Heart left ventricle (tissue), 16 donors: ENCODE data around the gene BCL11A. TPM values are rescaled to one million over a fixed set of nuclear protein-coding genes. Genes with fewer than 3 reads are reported as not detected.
A peak's percentile ranks its signal among the peaks of the same experiment; 100 is the strongest.

Source experiments
- ATAC-seq, 4 donors: fragments of 200-7000 bp; cut with Tn5 transposase; one replicate each; pipeline ENCODE4 v1.9.1; 2020 to 2022; ENCODE audit warnings: moderate library complexity in 4 of 4, mild to moderate bottlenecking in 3 of 4, moderate number of reproducible peaks in 1 of 4
- DNase-seq, 5 donors: peaks; one replicate each; pipeline ENCODE4 v3.0.0-alpha.2; 2020
- H3K27ac ChIP-seq, 12 donors: fragments of 200-600 bp; sonication (generic) in 4 of 12; one replicate each; pipeline versions ENCODE4 v1.5.0 to v1.8.0; 2016 to 2022; ENCODE audit warnings: mild to moderate bottlenecking in 2 of 12
- H3K27me3 ChIP-seq, 9 donors: fragments of 200-600 bp; sonication (generic) in 2 of 9; one replicate each; pipeline versions ENCODE4 v1.5.1 to v1.8.0; 2016 to 2022; ENCODE audit warnings: mild to moderate bottlenecking in 3 of 9
- H3K36me3 ChIP-seq, 9 donors: fragments of 200-600 bp; sonication (generic) in 2 of 9; one replicate each; pipeline versions ENCODE4 v1.5.0 to v1.8.0; 2018 to 2022; ENCODE audit warnings: mild to moderate bottlenecking in 2 of 9
- H3K4me1 ChIP-seq, 12 donors: fragments of 200-600 bp; sonication (generic) in 4 of 12; one replicate each; pipeline versions ENCODE4 v1.5.0 to v1.8.0; 2016 to 2022; ENCODE audit warnings: mild to moderate bottlenecking in 3 of 12
- H3K4me3 ChIP-seq, 12 donors: fragments of 200-600 bp; sonication (generic) in 4 of 12; one replicate each; pipeline versions ENCODE4 v1.5.0 to v1.8.0; 2017 to 2022; ENCODE audit warnings: mild to moderate bottlenecking in 9 of 12, moderate library complexity in 4 of 12
- H3K9me3 ChIP-seq, 12 donors: fragments of 200-600 bp; sonication (generic) in 4 of 12; one replicate each; pipeline versions ENCODE4 v1.5.0 to v1.8.0; 2016 to 2022; ENCODE audit warnings: mild to moderate bottlenecking in 1 of 12
- CTCF ChIP-seq, 12 donors: fragments of 200-600 bp; sonication (generic) in 4 of 12; IDR thresholded peaks; one replicate each; pipeline versions ENCODE4 v1.5.0 to v1.8.0; 2018 to 2022; ENCODE audit warnings: antibody characterized with exemption in 12 of 12, mild to moderate bottlenecking in 5 of 12
- POLR2A ChIP-seq, 2 donors: fragments of 450-650 bp; IDR thresholded peaks; one replicate each; pipeline ENCODE4 v1.6.1; 2017; ENCODE audit warnings: antibody characterized with exemption in 2 of 2, mild to moderate bottlenecking in 2 of 2, moderate library complexity in 2 of 2
- WGBS, 4 donors: extraction: QIAGEN DNeasy Blood & Tissue Kit in 2 of 4; methylation state at CpG; one replicate each; pipeline versions ENCODE4 v1.1.5 to v1.1.7; 2013 to 2018; 5-methylcytosine and 5-hydroxymethylcytosine counted together
- intact Hi-C, 10 donors: fragments of 100-400 bp; cut with DNase I; formaldehyde crosslinking; loops; one replicate each; pipeline versions ENCODE4 v1.11.1 to v1.14.2; 2022
- polyA plus RNA-seq, 2 donors: library from polyadenylated mRNA; stranded (reverse); fragments of 200-250 nt; gene quantifications; one replicate each; pipeline ENCODE4 v1.2.3, GENCODE V29; 2013
- total RNA-seq, 9 donors: library from RNA; depleted of rRNA in 2 of 9; stranded (reverse); fragments of >200 nt in 2 of 9; fragmentation: NEBNext Ultra II Directional in 3 of 9; extraction: Animal tissue kit (Norgen Biotek cat#: 25700) in 3 of 9; gene quantifications; one replicate each; pipeline versions ENCODE4 v1.1.0 to v1.2.4, GENCODE V29; 2016 to 2023
- donor health status: ischemic (EF 13 %, LVEDD 7.1; RV severe dilation, severe dysfunction).
- donor health status: healthy with polysubstance abuse.
- donor health status: DM: no; HTN: yes; CAD: no.
- donor health status: DM: no; HTN: no; CAD: no.
- donor health status: ischemic (EF 25% LVEDD 6.9; RV normal size, moderate dysfunction).
- donor health status: ischemic (EF 25% LVEDD 5.7; RV mildly dilated, moderate dysfunction).
- donor health status: healthy.
- donor health status: DM: yes; HTN: yes; CAD: no.
- donor health status: ischemic (EF 35%, LVEDD 5.7; RV mildly dilated, moderate dysfunction).
- donor health status: nonischemic (EF 11% LVEDD 7.7; RV severe dilation, severe dysfunction).
- donor health status: DM: yes; HTN: yes; CAD: no.
- donor health status: PGD.
- donor health status: ischemic (EF 29% LVEDD 5.4; RV normal size, mild dysfunction).
- donor health status: nonischemic (EF 23%, LVEDD 6.1; RV moderate dilation, normal function).

Gene BCL11A
- total and polyA plus RNA-seq, 11 donors = 5.6 to 31.9 (median 20.2) TPM

DNA sequence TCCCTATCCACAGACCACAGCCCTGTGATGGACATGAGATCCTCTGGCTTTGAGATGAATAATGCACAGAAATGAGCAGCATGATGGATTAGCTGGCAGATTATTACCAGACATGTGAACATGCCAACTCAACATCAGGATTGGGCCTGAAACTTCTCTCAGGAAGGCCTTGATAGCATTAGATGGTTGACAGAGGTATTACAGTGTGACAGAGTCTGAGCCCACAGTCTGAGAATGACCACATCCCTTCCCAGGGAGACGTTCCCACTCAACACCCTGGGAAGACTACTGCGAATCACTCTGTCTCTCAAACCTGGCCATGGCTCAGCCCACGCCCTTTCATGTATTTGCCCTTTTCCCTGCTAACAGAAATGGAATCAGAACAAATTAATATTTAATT is 66.9 kb downstream of the BCL11A start:
- 53 to 72% (median 66%) methylated on average over 3 of the region's 3 CpGs for WGBS, 4 donors
- intact Hi-C loops = loop anchor here in 2 of 10 donors (5.0 kb wide), 2 partner anchors 46 to 61 kb away; no protein-coding TSS in a partner anchor
- ATAC-seq (peak in 1 of 4 donors; percentile 26), DNase-seq (no peak)
- peaks cover 0 to 60% (median 35%) of the 10 kb centered on the region in 12 donors for H3K4me1 ChIP-seq
- H3K36me3 ChIP-seq = no peaks in the 10 kb centered on the region
- TF ChIP-seq POLR2A (IDR thresholded peaks at IDR 0.05) (no peak), CTCF (IDR thresholded peaks at IDR 0.05) (no peak)
- H3K27me3 ChIP-seq = peaks cover 0 to 3% (median 0%) of the 10 kb centered on the region in 9 donors
- no peak overlapping the region for H3K4me3 ChIP-seq
- H3K9me3 ChIP-seq = peaks cover 0 to 3% (median 0%) of the 10 kb centered on the region in 12 donors
- peak overlapping the region in 11 of 12 donors; percentile 29 to 88 (median 79) for H3K27ac ChIP-seq

DNA sequence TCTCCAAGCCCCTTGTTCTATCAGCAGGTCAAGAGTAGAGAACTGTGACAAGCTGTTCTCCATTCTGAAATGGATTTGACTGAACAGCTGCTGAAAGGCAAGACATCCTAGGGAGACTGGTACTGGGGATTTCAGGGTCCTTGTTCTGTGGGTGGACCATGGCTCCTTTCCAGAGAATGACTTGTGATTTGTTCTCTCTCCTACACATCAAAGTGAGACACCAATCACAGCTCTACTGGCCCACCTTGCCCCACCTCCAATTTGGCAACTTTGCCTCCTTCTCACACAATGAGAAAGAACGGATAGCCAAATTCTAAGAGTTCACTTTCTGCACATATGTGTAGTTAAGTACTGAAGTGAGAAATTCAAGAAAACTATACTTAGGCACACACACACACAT is 67.4 kb downstream of the BCL11A start:
- peaks cover 0 to 65% (median 36%) of the 10 kb centered on the region in 12 donors for H3K4me1 ChIP-seq
- 48 to 65% (median 59%) methylated on average over 1 of the region's 1 CpG for WGBS, 4 donors

GRCh38 chr2:60485550-60485949 is 67.9 kb downstream of the BCL11A start:
- DNase-seq (no peak), ATAC-seq (peak; percentile 79 to 89 (median 86))
- intact Hi-C loops = loop anchor here in 2 of 10 donors (5.0 kb wide), 2 partner anchors 47 to 62 kb away; no protein-coding TSS in a partner anchor
- H3K4me3 ChIP-seq = no peak overlapping the region
- H3K4me1 ChIP-seq = peaks cover 0 to 65% (median 36%) of the 10 kb centered on the region in 12 donors
- H3K27me3 ChIP-seq = peaks cover 0 to 6% (median 0%) of the 10 kb centered on the region in 9 donors
- H3K9me3 ChIP-seq = peaks cover 0 to 3% (median 0%) of the 10 kb centered on the region in 12 donors
- peak overlapping the region; percentile 47 to 88 (median 79) for H3K27ac ChIP-seq
- no peaks in the 10 kb centered on the region for H3K36me3 ChIP-seq
- 42 to 52% (median 46%) methylated on average over 5 of the region's 5 CpGs for WGBS, 4 donors
- no peak for TF ChIP-seq CTCF (IDR thresholded peaks at IDR 0.05)

More for the DNA sequence above, 67.4 kb downstream of the BCL11A start:
- Histone ChIP-seq H3K4me3 (no peak overlapping the region), H3K27ac (peak overlapping the region; percentile 47 to 88 (median 74)), H3K36me3 (no peaks in the 10 kb centered on the region), H3K9me3 (peaks cover 0 to 3% (median 0%) of the 10 kb centered on the region in 12 donors), H3K27me3 (peaks cover 0 to 6% (median 0%) of the 10 kb centered on the region in 9 donors)
- intact Hi-C loops = loop anchor here in 2 of 10 donors (5.0 kb wide), 2 partner anchors 46 to 61 kb away; no protein-coding TSS in a partner anchor
- no peak for TF ChIP-seq POLR2A (IDR thresholded peaks at IDR 0.05)
- TF ChIP-seq CTCF (IDR thresholded peaks at IDR 0.05) = no peak
- no peak for DNase-seq
- peak in 1 of 4 donors; percentile 24 for ATAC-seq

DNA sequence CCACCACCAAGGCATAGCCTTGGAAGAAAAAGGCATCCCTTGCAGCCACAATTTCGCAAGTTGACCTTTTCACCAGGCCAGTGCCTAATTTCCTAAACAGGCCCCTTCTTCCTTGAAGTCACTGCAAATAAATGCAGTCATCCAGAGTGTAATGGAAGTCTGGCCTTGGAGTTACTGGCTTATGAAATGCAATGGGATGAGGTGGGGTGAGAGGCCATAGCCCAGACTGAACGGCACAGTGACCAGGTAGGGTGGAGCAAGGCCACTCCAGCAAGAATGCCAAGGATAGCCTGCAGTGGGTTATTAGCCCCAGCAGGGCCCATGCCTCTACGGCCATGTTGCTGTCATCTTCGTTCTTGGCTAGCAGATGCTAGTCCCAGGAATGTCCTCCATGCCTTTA is 68.4 kb downstream of the BCL11A start:
- DNase-seq = no peak
- Histone ChIP-seq H3K36me3 (no peaks in the 10 kb centered on the region), H3K4me1 (peaks cover 0 to 65% (median 37%) of the 10 kb centered on the region in 12 donors), H3K4me3 (no peak overlapping the region), H3K27me3 (peaks cover 0 to 6% (median 0%) of the 10 kb centered on the region in 9 donors), H3K9me3 (peaks cover 0 to 3% (median 0%) of the 10 kb centered on the region in 12 donors), H3K27ac (peak overlapping the region; percentile 47 to 88 (median 79))
- intact Hi-C loops = loop anchor here in 2 of 10 donors (5.0 kb wide), 2 partner anchors 47 to 62 kb away; no protein-coding TSS in a partner anchor
- TF ChIP-seq CTCF (IDR thresholded peaks at IDR 0.05) (no peak), POLR2A (IDR thresholded peaks at IDR 0.05) (no peak)
- 46 to 66% (median 64%) methylated on average over 4 of the region's 4 CpGs for whole genome bisulfite sequencing, 4 donors
- ATAC-seq = peak; percentile 39 to 71 (median 47)
